Stimulated activated CD8-positive, alpha-beta memory T cell treated with anti-CD3 and anti-CD28 coated beads, Interleukin-4, amount 100 ng/mL, for 24 hours (primary cell): Measurements from ENCODE around the gene FXYD7.
"Not testable (repeated sequence)": the region's sequence is repeated elsewhere in the genome, so short reads cannot be mapped to it uniquely, and the experiment has no call there.

ENCODE experiments used
- DNase-seq: peaks from one replicate; pipeline ENCODE4 v3.0.0-alpha.2; 2020; ENCODE audit warnings: low read depth

Gene FXYD7

DNA sequence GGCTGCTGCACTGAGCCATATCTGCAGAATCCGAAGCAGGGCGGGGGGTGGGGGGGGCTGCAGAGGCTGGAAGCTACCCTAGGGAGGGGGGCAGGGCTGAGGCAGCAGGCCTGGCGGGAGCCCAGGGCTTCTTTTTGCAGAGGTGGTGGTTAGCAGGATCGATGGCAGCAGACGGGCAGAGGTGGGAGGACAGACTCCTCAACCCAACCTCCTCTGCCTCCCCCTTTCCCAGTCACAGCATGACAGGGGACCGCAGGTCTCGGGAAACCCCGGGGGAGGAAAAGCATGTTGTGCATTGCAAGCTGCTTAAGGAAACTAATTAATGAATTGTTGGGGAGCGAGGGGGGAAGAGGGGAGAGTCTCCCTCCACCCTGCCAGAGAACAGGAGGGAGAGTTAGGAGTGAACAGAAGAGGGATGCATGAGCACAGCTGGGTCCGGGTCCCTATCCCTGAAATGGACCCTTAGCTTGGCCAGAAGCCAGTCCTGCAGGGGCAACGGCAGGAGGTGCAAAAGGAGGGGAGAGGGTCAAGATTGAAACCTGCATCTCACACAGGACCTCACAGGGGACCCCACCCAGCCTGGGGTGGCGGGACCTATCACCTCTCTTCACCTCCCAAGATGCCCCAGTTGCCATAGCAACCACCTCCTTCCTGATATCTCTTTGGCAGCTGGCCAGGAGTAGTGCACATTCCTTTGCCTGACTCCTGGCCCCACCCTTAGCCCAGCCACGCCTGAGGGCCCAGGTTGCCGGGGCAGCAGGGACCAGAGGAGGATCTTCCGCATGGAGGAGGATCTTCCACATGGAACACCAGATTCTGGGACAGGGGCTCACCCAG is 1.8 kb downstream of the FXYD7 start:
- DNase-seq: no peak

DNA sequence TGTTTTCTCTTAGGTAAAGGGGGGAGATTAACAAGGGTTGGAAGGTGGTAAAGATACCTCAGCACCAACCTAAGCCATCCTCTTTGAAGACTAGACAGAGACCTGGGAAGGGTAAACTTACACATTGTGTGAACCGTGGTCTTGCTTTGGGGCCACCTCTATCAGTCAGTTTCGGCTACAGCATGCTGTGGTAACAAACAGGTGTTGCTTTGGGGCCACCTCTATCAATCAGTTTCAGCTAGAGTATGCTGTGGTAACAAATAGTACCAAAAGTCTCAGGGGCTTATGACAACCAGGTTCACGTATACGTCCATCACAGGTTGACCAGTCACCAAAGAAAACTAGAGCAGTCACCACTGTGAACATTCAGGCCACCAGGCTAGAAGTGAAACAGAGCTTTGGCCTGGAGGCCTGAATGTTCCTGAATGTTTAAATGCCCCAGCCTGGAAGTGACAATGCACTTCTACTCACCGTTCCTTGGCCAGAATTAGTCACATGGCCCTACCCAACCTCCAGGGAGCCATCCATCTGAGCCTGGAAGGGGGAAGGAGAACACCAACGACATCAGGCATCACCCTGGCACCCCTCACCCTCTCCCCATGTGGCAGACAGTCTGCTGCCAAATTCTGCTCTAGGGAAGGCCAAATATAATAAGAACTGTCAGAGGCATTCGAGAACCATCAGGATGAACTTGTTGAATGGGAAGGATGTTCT is 3.8 kb downstream of the FXYD7 start:
- no peak for DNase-seq

DNA sequence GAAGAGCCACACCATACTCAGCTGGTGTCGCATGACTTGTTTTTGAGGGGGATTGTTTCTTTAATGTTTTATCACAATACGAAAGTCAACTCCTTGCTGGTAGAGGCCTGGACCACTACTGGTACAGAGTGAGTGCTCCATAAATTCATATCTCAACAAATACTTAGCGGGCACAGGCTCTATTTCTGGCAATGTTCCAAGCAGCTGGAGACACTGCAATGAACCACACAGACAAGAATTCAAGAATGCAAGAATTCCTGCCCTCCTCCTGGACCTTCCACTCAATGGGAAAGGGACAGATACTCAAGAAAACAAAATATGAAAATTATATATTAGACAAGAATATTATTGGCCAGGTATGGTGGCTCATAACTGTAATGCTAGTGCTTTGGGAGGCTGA is 6.4 kb downstream of the FXYD7 start:
- DNase-seq: no peak

DNA sequence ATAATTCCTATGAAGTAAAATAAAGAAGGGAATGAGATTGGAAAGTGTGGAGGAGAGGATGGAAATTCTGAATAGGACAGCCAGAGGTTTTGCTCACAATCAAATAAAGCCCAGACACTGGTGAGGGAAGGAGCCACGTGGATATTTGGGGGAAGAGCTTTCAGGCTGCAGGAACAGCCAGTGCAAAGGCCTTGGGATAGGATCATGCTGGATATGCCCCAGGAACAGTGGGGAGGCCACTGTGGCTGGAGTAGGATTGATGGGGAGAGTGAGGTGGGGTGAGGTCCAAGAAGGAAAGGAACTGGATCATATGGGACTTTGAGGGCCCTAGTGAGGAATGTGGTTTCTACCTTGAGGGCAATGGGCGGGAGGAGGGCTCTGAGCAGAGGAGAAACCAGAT is 7.4 kb downstream of the FXYD7 start:
- DNase-seq: no peak

DNA sequence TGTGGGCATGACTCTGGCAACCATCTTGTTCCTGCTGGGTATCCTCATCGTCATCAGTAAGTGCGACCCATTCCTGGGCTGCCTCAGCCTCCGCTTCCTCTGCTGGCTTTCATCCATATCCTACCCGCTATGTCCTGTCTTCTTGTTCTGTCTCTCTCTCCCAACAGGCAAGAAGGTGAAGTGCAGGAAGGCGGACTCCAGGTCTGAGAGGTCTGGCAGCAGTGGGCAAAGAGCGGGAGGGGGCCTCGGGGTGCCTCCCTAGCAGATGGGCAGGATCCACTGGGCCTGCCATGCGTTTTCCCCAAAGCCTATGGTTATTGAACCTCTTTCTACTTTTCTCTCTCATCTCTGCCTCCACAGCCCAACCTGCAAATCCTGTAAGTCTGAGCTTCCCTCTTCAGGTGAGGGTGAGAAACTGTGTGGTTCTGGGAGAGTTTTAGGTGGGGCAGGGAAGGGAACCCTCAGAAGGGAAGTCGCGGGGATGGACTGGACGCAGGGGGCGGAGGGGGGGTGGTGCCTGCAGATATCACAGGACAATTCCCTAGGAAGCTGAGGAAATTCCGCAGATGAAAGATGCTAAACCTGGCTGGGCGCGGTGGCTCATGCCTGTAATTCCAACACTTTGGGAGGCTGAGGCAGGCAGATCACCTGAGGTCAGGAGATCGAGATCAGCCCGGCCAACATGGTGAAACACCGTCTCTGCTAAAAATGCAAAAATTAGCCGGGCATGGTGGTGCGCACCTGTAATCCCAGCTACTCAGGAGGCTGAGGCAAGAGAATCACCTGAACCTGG is 8.4 kb downstream of the FXYD7 start:
- no peak for DNase-seq

DNA sequence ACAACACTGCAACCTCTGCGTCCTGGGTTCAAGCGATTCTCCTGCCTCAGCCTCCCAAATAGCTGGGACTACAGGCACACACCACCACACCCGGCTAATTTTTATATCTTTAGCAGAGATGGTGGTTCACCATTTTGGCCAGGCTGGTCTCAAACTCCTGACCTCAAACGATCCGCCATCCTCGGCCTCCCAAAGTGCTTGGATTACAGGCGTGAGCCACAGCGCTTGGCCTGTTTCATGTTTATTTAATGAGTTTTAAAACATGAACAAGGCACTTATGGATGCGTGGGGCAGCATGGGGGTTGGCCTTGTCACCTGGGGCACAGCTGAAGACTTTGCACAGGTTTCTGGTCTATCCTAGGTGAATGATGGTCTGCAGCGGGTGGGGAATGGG is 10.1 kb downstream of the FXYD7 start:
- DNase-seq: not testable (repeated sequence)

DNA sequence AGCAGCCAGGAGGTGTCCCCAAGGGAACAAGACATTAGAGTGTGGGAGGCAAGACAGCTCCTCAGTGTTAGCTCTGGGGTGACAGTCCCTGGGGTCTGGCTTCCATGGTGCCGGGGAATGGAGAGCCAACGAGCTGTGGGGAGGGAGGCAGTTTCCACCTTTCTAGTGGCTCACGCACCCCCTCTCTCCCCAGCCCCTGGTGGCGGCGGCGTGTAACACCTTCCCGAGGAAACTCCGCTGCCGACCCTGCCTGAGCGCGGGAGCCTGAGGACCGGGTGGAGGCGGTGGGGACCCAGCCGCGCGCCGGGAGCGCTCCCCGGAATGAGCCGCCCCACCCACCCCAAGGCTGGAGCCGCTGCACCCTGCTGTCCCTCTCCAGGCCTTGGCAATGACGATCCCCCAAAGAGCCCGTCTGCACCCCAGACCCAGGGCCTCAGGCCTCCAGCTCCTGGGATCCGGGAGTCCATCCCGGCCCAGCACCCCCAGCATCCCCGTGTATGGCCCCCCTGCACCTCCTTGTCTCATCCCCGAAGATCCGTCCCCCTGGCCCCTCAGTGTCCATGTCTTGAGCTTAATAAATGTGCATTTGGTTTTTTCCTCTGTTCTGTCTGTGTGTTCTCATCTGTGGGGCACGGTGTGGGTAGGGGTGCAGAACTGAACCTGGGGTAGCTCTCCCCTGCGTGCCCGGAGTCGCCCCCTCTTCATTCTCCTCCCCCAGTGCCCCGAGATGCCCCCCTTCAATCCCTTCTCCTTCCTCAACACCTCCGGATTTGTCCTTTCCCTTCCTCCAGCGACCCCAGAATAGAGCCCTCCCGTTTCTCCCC is 10.9 kb downstream of the FXYD7 start:
- peak; percentile 67 for DNase-seq

DNA sequence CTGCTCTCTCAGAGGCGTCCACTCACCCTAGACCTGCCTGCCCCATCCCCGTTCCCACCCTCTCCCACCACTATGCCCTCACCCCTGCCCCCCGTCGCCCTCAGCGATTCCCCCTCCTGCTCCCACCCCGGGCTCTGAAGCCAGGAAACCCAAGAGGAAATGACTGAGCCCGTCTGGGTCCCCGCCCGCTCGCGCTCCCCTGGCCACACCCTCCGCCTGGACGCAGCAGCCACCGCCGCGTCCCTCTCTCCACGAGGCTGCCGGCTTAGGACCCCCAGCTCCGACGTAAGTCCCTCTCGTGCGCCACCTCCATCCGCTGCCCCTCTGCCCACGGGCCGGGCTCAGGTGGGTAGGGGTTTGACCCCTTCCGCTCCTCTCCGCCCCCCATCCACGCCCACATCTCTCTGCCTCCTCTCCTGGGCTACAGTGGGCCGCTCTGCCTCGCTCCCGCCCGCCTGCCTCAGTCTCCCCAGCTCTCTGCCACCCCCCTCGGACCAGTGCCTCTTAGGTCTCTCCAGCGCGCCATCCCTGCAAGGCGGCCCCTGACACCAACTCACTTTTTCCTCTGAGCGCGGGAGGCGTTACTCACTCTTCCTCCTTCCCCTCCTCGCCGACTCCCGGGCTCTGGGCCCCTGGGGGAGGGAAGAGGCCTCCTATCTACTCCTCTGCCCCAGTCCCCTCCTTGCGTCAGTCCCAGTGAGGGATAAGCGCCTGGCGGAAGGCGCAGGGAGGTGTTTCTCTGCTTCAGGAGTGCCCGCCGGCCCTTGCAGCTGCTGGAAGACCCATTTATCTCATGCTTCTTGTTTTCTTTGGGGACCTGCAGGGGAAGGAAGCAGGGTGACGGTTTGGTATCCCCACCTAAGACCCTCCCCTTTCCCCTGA is 11.7 kb downstream of the FXYD7 start, which contains the start of gene FXYD5:
TSS of gene FXYD5 (plus strand) at position 211 of the 882 bp plus-strand sequence. CDS start 816 bp downstream, outside the sequence.
- DNase-seq: peak; percentile 78

DNA sequence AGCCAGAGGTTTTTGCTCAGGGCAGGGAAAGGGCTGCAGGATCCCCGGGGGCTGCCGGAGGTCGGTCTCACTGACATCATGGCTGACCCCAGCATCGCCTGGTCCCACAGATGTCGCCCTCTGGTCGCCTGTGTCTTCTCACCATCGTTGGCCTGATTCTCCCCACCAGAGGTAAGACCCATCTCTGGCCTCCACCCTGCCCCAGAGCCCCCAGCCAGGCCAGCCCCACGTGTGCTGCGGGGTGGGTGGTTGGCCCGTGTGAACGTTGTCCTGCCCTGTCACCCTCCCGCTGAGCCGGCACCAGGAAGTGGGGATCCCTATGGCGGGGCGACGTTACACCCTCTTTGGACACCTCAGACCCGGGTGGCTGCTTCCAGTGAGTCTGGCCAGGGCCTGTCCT is 12.4 kb downstream of the FXYD7 start:
- DNase-seq: no peak

DNA sequence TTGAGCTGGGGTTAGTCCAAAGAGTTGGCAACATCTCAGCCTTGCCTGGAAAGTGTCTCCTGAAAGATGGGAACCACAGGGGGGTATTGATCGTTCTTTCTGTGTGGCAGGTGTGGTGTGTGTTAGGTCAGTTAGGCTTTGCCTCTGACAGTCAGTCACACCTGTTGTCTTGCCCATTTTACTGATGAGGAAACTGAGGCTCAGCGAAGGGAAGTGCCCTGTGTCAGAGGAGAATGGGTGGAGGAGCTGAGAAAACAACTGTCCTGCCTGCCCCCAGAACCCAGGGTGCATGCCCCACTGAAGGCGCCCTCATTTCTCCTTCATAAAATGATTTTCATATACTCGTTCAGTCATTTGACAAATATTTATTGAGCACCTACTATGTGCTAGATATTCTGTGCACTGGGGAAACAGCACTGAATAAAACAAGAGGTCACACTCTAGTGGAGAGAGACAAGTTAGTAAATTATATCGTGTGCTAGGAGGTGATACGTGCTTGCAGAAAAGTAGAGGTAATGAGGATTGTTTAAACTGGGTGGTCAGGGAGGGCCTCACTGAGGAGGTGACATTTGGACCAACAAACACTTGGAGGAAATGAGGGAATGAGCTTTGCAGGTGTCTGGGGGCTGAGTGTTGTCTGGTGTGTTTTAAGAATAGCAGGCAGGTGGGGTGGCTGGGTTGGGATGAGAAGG is 13.1 kb downstream of the FXYD7 start:
- DNase-seq: no peak

DNA sequence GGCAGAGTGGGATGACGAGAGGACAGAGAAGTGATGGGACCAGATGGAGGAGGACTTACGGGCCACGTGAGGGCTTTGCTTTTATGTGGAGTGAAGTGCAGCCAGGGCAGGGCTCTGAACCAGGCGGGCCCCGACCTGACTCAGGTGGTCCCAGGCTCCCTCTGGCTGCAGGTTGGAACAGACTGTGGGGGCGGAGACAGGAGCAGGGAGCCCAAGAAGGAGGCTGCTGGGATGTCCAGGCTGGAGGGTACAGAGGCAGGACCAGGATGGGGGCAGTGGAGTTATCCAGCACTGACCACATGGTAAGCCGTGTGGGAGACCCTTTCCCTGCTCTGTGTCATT is 13.6 kb downstream of the FXYD7 start:
- no peak for DNase-seq

DNA sequence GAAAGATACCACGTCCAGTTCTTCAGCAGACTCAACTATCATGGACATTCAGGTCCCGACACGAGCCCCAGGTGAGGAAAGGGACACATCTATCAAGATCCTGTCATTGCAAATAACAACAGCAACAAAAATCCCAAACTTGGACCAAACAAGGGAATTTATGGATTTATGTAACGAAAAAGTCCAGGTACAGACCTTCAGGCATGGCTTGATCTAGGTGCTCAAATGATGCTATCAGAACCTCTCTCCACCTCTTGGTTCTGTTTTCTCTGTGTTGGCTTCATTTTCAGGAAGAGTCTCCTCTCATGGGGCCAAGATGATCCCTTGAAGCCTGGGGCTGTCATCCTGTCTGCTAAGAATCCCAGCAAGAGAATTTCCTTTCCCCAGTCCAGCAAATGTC is 14.4 kb downstream of the FXYD7 start:
- no peak for DNase-seq

DNA sequence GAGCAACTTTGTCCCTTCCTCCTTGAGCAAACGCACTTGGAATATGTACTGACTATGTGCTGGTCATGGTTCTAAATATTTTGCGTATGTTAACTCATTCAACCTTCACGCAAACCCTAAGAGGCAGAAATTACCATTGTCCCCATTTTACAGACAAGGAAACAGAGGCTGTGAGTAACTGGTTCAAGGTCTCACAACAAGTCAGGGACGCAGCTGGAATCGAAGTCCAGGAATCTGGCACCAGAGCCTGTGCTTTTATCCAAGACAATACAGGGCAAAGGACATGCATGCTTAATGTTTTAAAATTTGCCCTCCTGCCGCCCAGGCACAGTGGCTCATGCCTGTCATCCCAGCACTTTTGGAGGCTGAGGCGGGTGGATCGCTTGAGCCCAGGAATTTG is 16.6 kb downstream of the FXYD7 start:
- DNase-seq: no peak

DNA sequence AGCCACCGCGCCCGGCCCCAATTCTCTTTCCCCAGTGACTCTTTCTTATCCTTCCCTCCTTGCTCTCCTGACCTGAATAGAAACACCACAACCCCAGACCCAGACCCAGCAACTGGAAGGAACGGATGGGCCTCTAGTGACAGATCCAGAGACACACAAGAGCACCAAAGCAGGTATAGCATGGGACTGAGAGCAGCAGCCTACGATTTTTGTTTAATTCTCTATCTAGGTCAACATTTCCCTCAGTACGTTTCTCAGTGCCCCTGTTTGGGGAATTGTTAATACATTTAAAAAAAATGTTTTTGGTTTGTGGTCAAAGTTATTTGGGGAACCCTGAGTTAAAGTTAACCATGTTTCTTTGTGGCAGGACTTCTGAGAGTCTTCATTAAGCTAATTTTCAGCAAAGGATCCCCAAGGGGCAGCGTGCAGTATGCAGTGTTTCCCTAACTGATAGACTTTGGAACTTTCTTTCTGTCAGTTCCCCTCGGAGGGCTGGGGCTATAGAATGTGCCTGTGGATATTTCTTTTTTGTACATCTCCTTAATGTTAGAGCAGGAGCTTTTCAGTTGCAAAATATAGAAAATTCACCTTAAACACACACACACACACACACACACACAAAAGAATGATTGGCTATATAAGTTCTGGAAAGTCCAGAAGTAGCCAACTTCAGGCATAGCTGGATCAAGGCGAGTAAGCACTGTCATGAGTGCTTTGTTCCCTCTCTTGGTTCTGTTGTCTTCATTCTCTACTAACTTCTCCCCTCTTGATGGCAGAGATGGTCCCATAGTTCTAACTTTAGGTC is 17.8 kb downstream of the FXYD7 start:
- DNase-seq: no peak

DNA sequence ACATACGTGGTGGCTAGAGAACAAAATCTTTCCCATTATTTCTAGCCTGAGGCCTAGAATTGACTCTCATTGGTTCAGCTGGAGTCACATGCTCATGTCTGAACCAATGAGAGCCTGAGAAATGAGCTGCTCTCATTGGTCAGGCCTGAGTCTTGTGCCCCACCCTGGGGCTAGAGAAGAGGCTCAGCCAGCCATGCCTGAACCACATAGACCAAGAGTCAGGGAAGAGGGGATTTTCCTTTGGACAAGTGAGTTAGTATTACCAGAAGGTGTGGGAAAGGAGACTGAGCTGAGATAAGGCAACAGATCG is 18.3 kb downstream of the FXYD7 start:
- no peak for DNase-seq

DNA sequence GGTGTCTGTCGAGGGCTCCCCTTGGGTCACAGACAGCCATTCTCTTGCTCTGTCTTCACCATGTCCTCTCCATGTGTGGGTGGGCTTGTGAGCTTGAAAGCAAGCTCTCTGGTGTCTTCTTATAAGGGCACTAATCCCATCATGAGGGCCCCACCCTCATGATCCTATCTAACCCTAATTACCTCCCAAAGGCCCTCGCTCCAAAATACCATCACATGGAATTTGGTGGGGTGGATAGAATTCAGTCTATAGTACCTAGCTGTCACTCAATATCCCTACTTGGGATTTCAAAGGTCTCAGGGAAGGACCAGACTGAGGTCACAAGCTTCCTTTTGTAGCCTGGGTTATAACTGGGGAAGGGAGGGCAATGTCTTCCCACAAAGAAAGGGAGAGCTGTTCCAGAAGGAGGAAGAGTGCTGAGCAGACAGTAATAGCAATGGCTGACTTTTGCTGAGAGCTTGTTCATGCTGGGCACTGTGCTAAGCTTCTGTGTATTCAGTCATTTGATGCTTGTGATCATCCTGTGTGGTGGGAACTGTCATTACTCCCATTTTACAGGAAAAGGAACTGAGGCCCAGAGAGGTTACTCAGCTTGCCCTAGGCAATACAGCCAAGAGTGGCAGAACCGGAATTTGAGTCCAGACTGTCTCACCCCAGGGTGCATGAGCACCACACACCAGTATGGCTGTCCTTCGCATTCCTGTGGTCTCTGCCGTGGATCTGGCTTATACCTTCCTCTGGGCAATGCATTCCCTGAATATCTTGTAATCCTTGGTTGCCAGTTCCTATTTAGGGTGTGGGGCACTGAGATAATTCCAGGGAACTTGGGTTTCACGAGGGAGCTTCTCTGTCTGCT is 19.6 kb downstream of the FXYD7 start:
- no peak for DNase-seq

DNA sequence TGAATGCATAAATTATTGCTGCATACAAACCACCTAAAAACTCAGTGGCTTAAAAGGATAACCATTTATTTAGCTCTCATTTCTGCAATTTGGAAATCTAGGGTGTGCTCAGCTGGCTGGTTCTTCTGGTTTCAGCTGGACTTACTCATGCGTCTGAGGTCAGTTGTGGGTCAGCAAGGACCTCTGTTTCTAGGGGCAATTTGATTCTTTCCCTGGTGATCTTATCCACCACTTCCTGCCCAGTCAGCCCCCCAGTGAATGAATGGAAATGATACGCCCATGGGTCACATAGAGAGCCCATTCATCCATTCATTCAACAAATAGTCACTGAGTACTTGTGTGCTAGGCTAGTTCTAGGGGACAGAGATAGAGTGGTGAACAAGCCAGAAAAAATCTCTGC is 21.4 kb downstream of the FXYD7 start:
- no peak for DNase-seq

DNA sequence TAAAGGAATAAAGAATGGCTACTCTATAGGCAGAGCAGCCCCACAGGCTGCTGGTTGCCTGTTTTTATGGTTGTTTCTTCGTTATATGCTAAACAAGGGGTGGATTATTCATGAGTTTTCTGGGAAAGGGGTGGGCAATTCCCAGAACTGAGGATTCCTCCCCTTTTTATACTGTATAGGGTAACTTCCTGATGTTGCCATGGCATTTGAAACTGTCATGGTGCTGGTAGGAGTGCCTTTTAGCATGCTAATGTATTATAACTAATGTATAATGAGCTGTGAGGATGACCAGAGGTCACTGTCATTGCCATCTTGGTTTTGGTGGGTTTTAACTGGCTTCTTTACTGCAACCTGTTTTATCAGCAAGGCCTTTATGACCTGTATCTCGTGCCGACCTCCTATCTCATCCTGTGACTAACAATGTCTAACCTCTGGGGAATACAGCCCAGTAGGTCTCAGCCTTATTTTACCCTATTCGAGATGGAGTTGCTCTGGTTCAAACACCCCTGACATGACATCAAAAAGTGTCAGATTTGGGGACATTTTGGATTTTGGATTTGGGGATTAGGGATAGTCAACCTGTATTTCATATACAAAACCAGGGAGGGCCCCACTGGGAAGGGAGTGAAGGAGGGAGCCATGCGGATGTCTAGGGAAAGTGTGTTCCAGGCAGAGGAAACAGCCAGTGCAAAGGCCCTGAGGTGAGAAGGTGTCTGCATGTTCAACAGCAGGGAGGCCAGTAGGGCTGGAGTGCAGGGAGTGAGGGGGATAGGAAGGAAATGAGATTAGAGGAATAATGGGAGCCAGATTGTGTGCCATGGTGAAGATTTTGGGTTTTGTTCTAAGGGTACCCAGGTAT is 22.4 kb downstream of the FXYD7 start:
- no peak for DNase-seq
